DND-41 (cell line): ENCODE data around the gene TFIP11.
A peak's percentile ranks its signal among the peaks of the same experiment; 100 is the strongest.

ENCODE experiments used
- ATAC-seq: fragments of 200-7000 bp; cut with Tn5 transposase; 3 replicates; pipeline ENCODE4 v1.9.1; 2021; ENCODE audit warnings: low read depth; ENCODE audit not compliant: insufficient read depth
- DNase-seq: peaks from one replicate; pipeline ENCODE4 v3.0.0-alpha.2; 2020
- H2AFZ ChIP-seq: 2 replicates; pipeline ENCODE4 v1.6.0; 2012; ENCODE audit warnings: low read depth, low read length
- H3K27ac ChIP-seq: 2 replicates; pipeline ENCODE4 v1.5.1; 2012; ENCODE audit warnings: low read length, inconsistent platforms
- H3K27me3 ChIP-seq: fragments of 200-600 bp; sonication (generic); 2 replicates; pipeline ENCODE4 v1.6.0; 2012; ENCODE audit warnings: low read length, mild to moderate bottlenecking, inconsistent platforms; ENCODE audit not compliant: insufficient read depth, poor library complexity
- H3K36me3 ChIP-seq: 2 replicates; pipeline ENCODE4 v1.5.1; 2012; ENCODE audit warnings: low read length, inconsistent platforms; ENCODE audit not compliant: insufficient read depth
- H3K4me1 ChIP-seq: 2 replicates; pipeline ENCODE4 v1.5.1; 2012; ENCODE audit warnings: mild to moderate bottlenecking, low read length; ENCODE audit not compliant: insufficient read depth
- H3K4me2 ChIP-seq: 2 replicates; pipeline ENCODE4 v1.6.0; 2012; ENCODE audit warnings: mild to moderate bottlenecking, moderate library complexity, low read length, inconsistent platforms; ENCODE audit not compliant: insufficient read depth
- H3K4me3 ChIP-seq, 2 experiments: fragments of 200-600 bp in 1 of 2; shearing (Covaris generic) in 1 of 2; 2 replicates each; pipeline ENCODE4 v1.5.1; 2012 to 2016; ENCODE audit warnings: inconsistent platforms in 2 of 2, low read length in 2 of 2, mild to moderate bottlenecking in 2 of 2, low read depth in 1 of 2, moderate library complexity in 1 of 2
- H3K79me2 ChIP-seq: 2 replicates; pipeline ENCODE4 v1.6.0; 2012; ENCODE audit warnings: low read length, inconsistent platforms; ENCODE audit not compliant: insufficient read depth
- H3K9ac ChIP-seq: 2 replicates; pipeline ENCODE4 v1.6.0; 2012; ENCODE audit warnings: low read depth, mild to moderate bottlenecking, inconsistent platforms, low read length, moderate library complexity
- H3K9me3 ChIP-seq: 2 replicates; pipeline ENCODE4 v1.5.1; 2012; ENCODE audit warnings: low read length, moderate library complexity, mild to moderate bottlenecking, inconsistent platforms; ENCODE audit not compliant: insufficient read depth, severe bottlenecking
- H4K20me1 ChIP-seq: 2 replicates; pipeline ENCODE4 v1.6.0; 2012; ENCODE audit warnings: low read length; ENCODE audit not compliant: insufficient read depth
- CTCF ChIP-seq: IDR thresholded peaks from 2 replicates; pipeline ENCODE4 v1.5.1; 2012; ENCODE audit warnings: borderline replicate concordance, low read length, moderate library complexity, mild to moderate bottlenecking; ENCODE audit not compliant: poor library complexity, severe bottlenecking; ENCODE audit errors: extremely low read depth
- EZH2 ChIP-seq: IDR thresholded peaks from 3 replicates; pipeline ENCODE4 v1.6.1; 2012; ENCODE audit warnings: borderline replicate concordance, low read depth, mild to moderate bottlenecking, moderate library complexity, low read length, inconsistent platforms; ENCODE audit not compliant: severe bottlenecking

The TFIP11 gene

GRCh38 chr22:26476705-26477340 is 35.5 kb downstream of the TFIP11 start:
- H3K4me3 ChIP-seq = no peak overlapping the region
- ATAC-seq = no peak
- H3K4me1 ChIP-seq = peaks cover 59% of the 10 kb centered on the region
- no peaks in the 10 kb centered on the region for H3K27me3 ChIP-seq
- no peaks in the 10 kb centered on the region for H3K9me3 ChIP-seq
- no peaks in the 10 kb centered on the region for H4K20me1 ChIP-seq
- H2AFZ ChIP-seq = no peak overlapping the region
- no peak overlapping the region for H3K9ac ChIP-seq
- H3K79me2 ChIP-seq = peaks cover 82% of the 10 kb centered on the region
- peaks cover 76% of the 10 kb centered on the region for H3K36me3 ChIP-seq
- H3K4me2 ChIP-seq = peak overlapping the region; percentile 90; the same call in 1 of the 2 replicates
- no peak for TF ChIP-seq CTCF
- no peak for TF ChIP-seq EZH2
- H3K27ac ChIP-seq = peak overlapping the region; percentile 41; the same call in 1 of the 2 replicates
- DNase-seq = no peak

GRCh38 chr22:26474682-26475081 is 37.6 kb downstream of the TFIP11 start:
- H3K36me3 ChIP-seq = peaks cover 84% of the 10 kb centered on the region
- no peak for ATAC-seq
- TF ChIP-seq EZH2 (no peak), CTCF (no peak)
- no peaks in the 10 kb centered on the region for H3K27me3 ChIP-seq
- DNase-seq = no peak
- no peak overlapping the region for H3K9ac ChIP-seq
- no peak overlapping the region for H3K4me3 ChIP-seq
- peaks cover 37% of the 10 kb centered on the region for H3K4me1 ChIP-seq
- peaks cover 60% of the 10 kb centered on the region for H3K79me2 ChIP-seq
- no peaks in the 10 kb centered on the region for H3K9me3 ChIP-seq
- H4K20me1 ChIP-seq = no peaks in the 10 kb centered on the region; the same call in 1 of the 2 replicates
- H3K27ac ChIP-seq = no peak overlapping the region
- no peak overlapping the region for H2AFZ ChIP-seq
- H3K4me2 ChIP-seq = peak overlapping the region; percentile 8; the same call in 1 of the 2 replicates

- peaks cover 95% of the 10 kb centered on the region for H3K36me3 ChIP-seq
- no peak for TF ChIP-seq EZH2
- no peak for TF ChIP-seq CTCF
- H3K79me2 ChIP-seq = peaks cover 29% of the 10 kb centered on the region
- H4K20me1 ChIP-seq = no peaks in the 10 kb centered on the region; the same call in 1 of the 2 replicates
- no peak overlapping the region for H2AFZ ChIP-seq
- H3K4me1 ChIP-seq = peaks cover 6% of the 10 kb centered on the region; the same call in 1 of the 2 replicates
- H3K4me2 ChIP-seq = no peak overlapping the region
- ATAC-seq = no peak
- no peak overlapping the region for H3K27ac ChIP-seq
- DNase-seq = no peak
- no peaks in the 10 kb centered on the region for H3K27me3 ChIP-seq
- H3K9me3 ChIP-seq = no peaks in the 10 kb centered on the region
- H3K4me3 ChIP-seq = no peak overlapping the region
- H3K9ac ChIP-seq = no peak overlapping the region
Measured at GRCh38 chr22:26471522-26471921, 40.8 kb downstream of the TFIP11 start.
